ENCODE measurements around the gene LIAS.
A peak's percentile ranks its signal among the peaks of the same experiment; 100 is the strongest.
"Not testable (repeated sequence)": the region's sequence is repeated elsewhere in the genome, so short reads cannot be mapped to it uniquely, and the experiment has no call there.

Gene LIAS

DNA sequence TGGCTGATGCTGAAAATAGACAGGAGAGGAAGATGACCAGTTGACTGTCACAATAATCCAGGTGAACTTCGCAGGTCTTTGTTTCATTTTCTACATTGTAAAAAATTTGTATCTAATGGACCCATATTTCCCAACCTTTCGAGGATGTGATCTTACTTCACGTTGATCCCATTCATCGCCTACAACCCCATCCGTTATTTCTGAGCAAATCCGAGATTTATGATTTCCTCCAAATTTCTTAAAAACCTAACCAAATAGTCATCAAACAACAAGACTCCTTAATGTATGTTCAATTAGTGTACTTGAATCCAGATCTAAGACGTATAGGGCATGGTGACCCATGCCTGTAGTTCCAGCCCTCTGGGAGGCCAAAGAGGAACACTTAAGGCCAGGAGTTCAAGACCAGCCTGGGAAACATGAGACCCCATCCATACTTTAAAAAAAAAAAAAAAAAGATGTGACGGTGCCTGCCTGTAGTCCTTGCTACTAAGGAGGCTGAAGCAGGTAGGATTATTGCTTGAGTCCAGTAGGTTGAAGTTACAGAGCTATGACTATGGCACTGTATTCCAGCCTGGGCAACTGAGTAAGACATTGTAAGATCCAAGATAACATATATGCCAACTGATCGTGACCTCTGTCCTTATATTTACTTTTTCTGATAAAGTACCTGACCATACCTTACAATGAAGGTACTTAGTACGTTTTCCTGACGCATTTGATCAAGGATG lies 5.8 kb upstream of the LIAS start:
- DNase-seq (ENCODE audit: low read depth) = no peak

DNA sequence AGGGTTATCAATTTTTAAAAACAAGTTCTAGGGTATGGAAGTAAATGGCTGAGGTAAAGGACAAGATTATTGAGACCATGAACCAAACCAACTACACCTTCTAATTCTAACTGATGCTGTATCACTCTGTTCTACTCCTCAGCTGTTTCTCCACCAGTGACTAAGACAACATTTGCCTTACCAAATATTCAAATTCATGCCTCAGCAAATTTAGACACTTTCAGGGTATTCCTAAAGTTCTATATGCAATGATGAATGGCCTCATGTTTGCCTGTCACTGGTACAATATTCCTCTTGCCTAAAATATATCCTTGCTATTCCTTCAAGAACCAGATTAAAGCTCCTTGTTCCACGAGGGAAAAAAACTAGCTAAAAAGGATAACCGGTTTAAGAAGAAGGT lies 5.1 kb upstream of the LIAS start:
- no peak for DNase-seq (ENCODE audit: low read depth)

DNA sequence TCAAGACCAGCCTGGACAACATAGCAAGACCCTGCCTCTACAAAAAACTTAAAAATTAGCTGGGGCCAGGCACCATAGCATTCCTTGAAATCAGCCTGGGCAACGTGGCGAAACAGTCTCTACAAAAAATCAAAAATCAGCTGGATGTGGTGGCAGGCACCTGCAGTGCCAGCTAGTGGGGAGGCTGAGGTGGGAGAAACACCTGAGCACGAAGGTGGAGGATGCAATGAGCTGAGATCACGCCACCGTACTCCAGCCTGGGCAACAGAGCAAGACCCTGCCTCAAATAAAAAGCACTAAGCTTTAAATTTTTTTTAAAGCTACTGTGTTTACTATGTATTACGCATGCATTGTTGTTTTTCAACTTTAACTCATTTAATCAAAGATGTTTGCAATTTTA lies 3.4 kb upstream of the LIAS start:
- no peak for DNase-seq (ENCODE audit: low read depth)

DNA sequence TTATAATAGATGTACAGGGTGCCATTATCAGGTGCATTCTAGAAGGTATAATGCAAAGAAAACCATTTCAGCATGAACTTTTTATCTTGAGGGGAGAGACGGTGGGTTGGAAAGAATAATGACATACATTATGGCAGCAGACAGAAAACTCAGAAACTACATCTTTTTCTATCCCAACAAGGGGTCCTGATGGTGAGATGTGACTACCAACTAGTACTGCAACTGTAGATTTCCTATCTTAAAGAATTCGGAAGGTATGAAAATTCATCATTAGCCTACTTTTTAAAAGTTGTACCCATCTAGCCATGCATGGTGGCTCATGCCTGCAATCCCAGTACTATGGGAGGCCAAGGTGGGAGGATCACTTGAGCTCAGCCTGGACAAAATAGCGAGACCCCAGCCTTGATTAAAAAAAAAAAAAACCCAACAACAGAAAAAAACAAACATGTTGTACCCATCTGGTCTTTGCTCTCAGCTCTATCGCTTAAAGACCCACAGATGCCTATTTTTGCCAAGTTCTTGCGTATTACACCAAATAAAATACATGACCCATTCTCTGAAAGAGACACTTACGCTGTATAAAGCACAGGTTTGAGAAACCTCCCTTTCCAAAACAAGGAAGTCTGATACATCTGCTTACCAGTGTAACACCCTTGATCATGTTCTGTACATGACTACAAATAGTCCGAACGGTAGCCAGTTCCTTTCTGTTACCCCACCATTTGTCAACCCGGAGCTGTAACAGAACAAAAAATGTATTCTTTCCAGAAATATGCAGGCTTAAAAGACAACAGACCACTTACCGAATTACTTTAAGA lies 1.7 kb upstream of the LIAS start:
- no peak for DNase-seq (ENCODE audit: low read depth)

DNA sequence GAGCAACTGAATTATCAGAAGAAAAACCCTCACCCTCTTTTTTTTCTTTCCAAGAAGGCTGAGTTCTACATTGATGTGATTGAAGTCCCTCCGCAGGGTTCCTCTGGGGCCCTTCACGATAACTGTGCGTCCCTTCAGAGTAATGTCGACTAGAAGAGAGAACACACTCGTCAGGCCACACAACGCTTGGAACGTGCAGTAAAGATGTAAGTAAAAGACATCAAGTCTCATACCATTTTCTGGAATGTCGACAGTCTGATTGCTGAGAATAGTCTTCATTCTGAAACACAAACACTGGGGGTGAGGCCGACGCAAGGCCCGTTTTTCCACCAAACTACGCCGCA lies 723 bp upstream of the LIAS start:
- DNase-seq (ENCODE audit: low read depth) = not testable (repeated sequence)

DNA sequence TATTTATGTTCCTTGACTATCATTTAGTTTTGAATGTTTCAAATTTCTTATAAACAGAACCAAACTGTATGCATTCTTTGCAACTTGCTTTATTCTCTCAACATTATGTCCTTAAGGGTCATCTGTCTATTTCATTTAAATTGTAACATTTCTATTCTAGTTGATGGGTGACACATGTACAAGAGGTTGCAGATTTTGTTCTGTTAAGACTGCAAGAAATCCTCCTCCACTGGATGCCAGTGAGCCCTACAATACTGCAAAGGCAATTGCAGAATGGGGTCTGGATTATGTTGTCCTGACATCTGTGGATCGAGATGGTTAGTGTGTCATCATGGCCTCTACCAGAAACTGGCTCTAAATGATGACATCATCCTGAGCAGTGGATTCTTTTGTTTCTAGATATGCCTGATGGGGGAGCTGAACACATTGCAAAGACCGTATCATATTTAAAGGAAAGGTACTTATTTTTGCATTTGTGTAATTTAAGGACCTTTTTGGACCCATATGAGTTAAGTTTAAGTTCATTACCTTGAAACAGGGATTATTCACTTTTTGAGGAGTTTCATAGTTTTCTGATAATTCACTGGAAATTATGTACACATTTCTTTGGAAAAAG lies 6.1 kb downstream of the LIAS start:
- DNase-seq (ENCODE audit: low read depth) = no peak

DNA sequence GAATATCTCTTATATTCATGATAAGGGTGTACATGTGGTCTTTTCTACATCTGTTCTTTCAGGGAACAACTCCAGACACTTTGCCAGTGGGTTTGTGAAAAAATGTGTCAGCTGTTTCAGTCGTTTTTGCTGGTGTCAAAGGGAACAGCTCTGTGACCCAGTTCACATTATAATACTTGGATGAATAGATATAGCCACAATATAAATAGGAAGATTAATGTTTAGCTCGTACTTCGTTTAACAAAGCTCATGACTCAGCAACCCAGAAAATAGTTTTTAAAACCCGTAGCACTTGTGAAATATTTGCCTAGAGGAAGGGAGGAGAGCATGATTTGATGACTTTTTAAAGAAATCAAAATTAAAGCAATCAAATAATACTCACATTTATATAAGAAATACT lies 7.9 kb downstream of the LIAS start:
- DNase-seq (ENCODE audit: low read depth) = no peak

DNA sequence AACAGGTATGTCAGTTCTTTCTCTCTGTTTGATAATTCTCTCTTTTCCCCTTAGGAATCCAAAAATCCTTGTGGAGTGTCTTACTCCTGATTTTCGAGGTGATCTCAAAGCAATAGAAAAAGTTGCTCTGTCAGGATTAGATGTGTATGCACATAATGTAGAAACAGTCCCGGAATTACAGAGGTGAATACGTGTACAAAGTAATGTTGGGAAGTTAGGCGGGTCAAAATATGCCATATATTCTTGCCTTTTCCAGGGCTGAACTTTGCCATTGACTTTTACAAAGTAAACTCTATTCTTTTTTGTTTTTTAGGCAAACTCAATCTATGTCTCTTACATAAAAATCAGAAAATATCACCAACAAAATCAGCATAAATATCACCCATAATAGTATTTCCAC lies 8.6 kb downstream of the LIAS start:
- DNase-seq (ENCODE audit: low read depth) = no peak

DNA sequence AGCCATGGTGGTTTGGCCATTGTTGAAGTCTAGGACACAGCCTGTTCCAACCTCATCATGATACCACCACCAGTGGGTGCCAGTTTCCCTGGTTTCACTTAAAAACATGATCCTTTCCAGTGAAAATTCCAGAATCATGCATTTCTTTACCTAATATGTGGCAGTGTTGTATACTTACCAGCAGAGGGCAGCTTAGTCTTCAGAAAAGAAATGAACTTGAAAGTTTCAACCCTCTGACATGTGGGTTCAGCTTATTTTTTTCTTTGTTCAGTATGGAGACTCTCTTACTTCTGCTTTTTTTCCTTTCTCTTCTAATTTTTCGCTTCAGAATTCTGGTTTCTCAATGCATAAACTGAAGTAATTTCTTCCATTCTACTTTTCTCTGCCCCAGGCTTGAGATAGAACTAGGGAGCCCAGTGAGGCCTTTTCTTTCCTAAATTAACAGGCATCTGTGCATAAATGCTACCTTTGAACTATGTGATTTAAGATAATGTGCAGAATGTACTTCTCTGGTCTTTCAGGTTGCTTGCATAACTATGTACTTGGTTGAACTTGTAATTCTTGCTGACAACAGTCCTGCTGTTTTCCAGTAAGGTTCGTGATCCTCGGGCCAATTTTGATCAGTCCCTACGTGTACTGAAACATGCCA lies 10.7 kb downstream of the LIAS start:
- DNase-seq (ENCODE audit: low read depth) = peak; percentile 73

DNA sequence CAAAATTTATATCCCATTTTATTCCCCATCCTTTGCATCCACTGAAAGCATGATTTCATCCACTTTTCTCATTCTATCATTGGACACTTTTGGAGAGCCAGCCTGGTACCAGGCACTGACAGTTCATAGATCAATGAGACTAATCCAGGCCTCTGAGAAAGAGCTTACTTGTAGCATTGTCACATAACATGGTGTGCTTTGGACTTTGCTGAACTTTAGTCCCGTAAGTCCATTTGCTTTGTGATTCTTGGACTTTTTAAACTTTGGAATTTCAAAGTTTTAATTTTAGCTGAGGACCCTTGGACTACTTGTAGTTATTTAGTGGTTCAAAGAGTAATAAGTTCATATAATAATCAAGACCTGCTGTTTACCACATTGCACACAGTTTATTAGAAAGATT lies 11.5 kb downstream of the LIAS start:
- DNase-seq (ENCODE audit: low read depth) = no peak

DNA sequence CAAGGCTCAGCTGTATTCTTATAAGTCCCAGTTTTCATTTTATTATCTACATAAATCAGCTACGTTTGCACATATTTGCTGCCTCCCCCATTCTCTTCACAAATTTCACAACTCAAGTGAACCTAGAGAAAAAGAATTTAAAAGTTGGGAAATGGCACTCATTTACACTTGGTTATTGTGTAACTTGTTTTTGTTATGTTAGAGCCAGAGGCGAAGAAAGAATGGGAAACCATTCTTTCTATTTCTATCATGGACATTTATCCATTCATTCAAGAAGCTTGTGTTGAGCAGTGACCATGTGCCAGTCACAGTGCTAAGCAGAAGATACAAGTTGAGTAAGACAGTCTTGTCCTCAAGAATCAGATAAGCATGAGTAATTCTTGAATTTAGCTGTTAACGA lies 13.5 kb downstream of the LIAS start:
- no peak for DNase-seq (ENCODE audit: low read depth)

DNA sequence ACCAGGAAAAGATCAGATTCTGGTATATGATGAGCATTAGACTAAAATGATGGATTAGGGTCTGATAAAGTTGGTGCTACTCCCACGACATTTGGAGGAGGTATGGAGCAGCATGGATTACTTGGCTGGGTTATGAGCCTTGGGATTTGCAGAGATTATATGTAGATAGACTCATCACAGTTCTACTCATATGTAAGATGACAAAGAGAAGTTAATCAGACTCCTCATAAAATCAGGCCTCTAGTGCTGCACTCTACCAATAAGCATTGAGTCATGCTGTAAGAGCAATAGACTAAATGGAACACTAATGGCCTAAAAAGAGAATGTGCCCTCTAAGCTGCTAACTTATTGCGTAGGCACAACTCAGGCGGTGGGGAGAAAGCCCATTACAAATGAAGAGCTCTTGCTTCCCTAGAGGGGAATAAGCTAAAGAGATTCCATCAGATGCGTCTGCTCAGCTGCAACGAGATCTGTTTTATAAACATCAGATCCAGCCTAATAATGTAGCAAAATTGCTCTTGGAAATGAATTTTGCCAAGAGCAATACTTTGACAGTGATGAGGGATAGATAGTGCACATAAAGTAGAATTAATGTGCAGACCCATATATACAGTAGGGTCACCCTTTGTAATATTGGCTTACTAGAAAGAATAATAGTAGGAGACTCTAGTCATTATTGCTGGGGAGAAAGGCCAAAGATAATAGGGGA lies 17.5 kb downstream of the LIAS start:
- no peak for DNase-seq (ENCODE audit: low read depth)

DNA sequence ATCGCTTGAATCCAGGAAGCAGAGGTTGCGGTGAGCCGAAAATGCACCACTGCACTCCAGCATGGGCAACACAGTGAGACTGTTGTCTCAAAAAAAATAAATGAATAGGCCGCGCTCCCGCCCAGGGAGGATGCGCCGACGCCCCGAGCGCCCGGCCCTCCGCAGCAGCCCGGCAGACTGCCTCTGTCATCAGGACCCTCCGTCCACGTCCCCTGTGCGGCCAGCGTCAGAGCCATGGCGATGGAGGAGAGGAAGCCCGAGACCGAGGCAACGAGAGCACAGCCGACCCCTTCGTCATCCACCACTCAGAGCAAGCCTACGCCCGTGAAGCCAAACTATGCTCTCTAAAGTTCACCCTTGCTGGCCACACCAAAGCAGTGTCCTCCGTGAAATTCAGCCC lies 21.4 kb downstream of the LIAS start:
- DNase-seq (ENCODE audit: low read depth) = no peak

DNA sequence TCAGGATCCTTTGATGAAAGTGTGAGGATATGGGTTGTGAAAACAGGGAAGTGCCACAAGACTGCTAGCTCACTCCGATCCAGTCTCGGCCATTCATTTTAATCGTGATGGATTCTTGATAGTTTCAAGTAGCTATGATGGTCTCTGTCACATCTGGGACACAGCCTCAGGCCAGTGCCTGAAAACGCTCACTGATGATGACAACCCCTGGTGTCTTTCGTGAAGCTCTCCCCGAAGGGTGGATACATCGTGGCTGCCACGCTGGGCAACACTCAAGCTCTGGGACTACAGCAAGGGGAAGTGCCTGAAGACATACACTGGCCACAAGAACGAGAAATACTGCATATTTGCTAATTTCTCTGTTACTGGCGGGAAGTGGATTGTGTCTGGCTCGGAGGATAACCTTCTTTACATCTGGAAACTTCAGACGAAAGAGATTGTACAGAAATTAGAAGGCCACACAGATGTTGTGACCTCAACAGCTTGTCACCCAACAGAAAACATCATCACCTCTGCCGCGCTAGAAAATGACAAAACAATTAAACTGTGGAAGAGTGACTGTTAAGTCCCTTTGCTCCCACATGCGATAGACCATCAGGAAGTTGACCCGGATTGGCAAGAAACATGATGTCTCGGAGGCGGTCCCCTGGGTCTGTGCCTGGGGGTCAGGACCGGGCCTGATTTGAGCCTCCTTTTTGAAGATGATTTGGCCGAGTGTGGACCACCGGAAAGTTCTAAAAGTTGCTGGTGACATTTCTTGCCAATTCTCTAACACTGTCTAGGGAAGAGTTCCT lies 22.2 kb downstream of the LIAS start:
- DNase-seq (ENCODE audit: low read depth) = no peak

DNA sequence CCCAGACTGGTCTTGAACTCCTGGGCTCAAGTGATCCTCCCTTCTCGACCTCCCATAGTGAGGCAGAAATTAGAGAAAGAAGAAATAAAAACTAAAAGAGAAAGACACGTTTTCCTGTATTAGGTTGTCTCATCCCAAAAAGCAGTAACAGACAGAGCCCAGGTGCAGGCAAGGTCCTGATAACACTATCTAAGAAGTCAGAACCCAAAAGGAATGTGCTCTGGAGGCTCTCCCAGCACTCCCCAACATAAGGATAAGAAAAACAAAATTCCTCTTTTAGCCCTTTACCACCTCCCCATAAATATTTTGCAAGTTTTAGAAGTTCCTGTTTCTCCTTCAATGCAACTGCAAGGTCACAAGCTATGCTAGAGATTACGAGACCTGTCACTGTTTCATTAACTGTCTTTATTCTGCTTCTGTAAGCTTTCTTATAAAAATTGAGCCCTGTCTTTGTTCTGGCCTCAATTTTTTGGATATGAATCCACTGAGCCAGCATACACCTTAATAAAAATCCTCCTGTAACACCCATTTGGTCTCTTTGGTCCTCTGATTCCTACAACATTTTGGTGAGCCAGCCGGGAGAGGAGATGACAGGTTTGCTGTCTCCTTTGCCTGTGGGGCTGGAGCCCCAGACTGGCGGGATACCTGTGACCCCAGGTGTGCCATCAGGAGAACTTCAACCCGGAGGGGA lies 25.9 kb downstream of the LIAS start:
- DNase-seq (ENCODE audit: low read depth) = no peak

DNA sequence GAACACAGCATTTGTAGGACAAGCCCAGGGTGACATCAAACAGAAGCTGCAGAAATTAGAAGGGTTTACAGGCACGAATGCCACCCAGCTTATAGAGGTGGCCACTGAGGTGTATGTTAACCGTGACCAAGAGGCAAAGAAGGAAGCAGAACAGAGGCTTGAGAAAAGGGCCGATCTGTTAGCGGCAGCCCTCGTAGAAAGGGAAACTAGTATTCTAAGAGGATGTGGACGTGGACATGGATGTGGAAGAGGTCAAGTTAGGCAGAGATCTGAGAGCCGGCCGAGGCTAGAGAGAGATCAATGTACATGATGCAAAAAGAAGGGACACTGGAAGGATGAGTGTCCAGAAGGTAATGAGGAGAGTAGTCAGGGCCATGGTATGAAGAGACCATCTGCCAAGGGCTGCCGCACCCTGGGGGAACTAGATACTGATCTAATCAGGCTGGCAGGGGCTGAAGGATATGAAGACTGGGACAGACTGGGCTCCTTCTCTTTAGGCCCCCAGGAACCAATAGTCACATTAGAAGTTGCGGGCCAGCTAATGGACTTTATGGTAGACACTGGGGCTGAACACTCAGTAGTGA lies 27.5 kb downstream of the LIAS start:
- DNase-seq (ENCODE audit: low read depth) = no peak

DNA sequence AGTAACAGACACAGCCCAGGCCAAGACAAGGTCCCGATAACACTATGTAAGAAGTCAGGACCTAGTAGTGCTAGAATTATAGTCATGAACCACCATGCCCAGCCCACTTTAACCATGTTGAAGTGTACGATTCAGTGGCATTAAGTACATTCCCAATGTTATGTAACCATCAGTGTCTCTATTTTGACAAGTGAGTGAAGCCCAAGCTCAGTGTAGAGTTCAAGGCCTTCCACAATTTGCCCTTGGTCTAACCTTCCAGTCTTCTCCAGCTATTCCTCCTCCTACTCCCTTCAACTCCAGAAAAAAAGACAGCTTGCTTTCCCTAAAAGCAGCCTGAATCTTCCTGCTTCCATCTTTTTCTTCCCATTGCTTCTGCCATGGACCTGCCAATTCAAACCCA lies 31.5 kb downstream of the LIAS start:
- no peak for DNase-seq (ENCODE audit: low read depth)

DNA sequence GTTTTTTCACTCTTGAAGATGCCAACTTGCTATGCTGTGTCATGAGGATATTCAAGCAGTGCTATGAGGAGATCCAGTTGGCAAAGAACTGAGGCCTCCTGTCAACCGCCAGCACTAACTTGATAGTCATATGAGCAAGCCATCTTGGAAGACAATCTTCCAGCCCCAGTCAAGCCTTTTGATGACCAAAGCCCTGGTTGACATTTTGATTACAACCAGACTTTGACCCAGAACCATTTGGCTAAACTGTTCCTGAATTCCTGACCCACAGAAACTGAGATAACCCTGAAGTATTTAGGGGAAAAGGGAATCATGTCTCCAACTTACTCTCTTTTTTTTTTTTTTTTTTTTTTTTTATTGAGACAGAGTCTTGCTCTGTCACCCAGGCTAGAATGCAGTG lies 35.5 kb downstream of the LIAS start:
- DNase-seq (ENCODE audit: low read depth) = no peak

DNA sequence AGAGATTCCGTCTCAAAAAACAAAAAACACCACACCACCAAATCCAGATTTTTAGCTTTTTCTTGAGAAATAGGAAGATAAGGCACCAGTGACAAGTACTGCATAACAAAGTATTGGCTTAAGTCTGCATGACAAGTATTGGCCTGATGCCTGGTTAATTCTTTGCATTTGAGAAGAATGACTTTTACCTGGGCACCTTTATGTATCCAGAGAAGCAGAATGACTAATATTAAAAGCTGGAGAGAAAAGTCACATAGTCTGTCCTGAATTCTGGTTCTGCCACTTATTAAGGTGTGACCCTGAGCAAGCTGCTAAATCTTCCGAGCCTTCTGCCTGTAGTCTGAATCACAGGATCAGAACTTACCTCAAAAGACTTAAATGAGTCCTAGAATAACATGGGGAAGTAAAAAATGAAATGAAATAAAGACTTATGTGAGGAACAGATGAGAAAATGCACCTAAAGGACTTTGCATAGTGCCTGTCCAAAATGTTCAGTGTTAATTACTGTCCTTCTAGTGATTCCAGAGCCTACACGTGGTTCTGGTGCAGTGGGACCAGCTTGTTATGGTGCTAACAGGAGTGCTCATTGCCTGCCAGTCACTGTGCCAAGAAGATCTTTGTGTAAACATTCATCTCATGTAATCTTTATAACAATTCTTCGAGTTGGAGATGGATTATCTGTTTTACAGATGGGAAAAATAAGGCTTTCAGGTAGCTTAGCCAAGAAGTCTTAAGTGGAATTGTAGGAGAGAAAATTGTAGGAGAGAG lies 36.8 kb downstream of the LIAS start:
- no peak for DNase-seq (ENCODE audit: low read depth)
